HepG2 (cell line): Measurements from ENCODE around the gene LIFR. TPM values are rescaled to one million over a fixed set of nuclear protein-coding genes. Genes with fewer than 3 reads are reported as not detected.

Experiments
- CREBL2 ChIP-seq: sonication (generic); formaldehyde crosslinking; IDR thresholded peaks from 2 replicates; pipeline ENCODE4 v1.8.1; 2023; ENCODE audit warnings: missing genetic modification reagents, mild to moderate bottlenecking, borderline replicate concordance
- ELF4 ChIP-seq: sonication (generic); formaldehyde crosslinking; IDR thresholded peaks from 2 replicates; pipeline ENCODE4 v1.5.0; 2020; ENCODE audit warnings: missing genetic modification reagents, mild to moderate bottlenecking, moderate library complexity, borderline replicate concordance
- NR2F1 ChIP-seq, 2 experiments: fragments of 450-650 bp in 1 of 2; formaldehyde crosslinking in 1 of 2; IDR thresholded peaks; 2 replicates each; pipeline versions ENCODE4 v1.5.0 to v1.6.1; 2016 to 2020; ENCODE audit warnings: mild to moderate bottlenecking in 1 of 2, missing compliant biosample characterization in 1 of 2, missing genetic modification reagents in 1 of 2, moderate library complexity in 1 of 2
- POGK ChIP-seq: sonication (generic); formaldehyde crosslinking; conservative IDR thresholded peaks from 2 replicates; pipeline ENCODE4 v1.8.0; 2022; ENCODE audit warnings: mild to moderate bottlenecking, moderate library complexity, missing genetic modification reagents
- TGIF2 ChIP-seq: IDR thresholded peaks from 2 replicates; pipeline ENCODE4 v1.6.1; 2016; ENCODE audit warnings: control low read depth, missing compliant biosample characterization
- ZNF318 ChIP-seq: sonication (generic); formaldehyde crosslinking; IDR thresholded peaks from 2 replicates; pipeline ENCODE4 v1.4.0; 2020; ENCODE audit warnings: mild to moderate bottlenecking, missing genetic modification reagents
- ZNF430 ChIP-seq: sonication (generic); formaldehyde crosslinking; IDR thresholded peaks from 2 replicates; pipeline ENCODE4 v1.9.0; 2021; ENCODE audit warnings: mild to moderate bottlenecking, missing genetic modification reagents
- ZNF512B ChIP-seq: sonication (generic); formaldehyde crosslinking; IDR thresholded peaks from 2 replicates; pipeline ENCODE4 v1.5.1; 2020; ENCODE audit warnings: missing genetic modification reagents, mild to moderate bottlenecking, borderline replicate concordance
- ZNF770 ChIP-seq: sonication (generic); formaldehyde crosslinking; IDR thresholded peaks from 2 replicates; pipeline ENCODE4 v1.5.0; 2020; ENCODE audit warnings: mild to moderate bottlenecking, missing genetic modification reagents
- polyA plus RNA-seq, 8 experiments: library from polyadenylated mRNA; depleted of rRNA in 3 of 8; stranded (reverse) in 7 of 8; unstranded in 1 of 8; fragments of >200 nt; fragmentation: Illumina TruSeq in 4 of 8; extraction: Trizol in 4 of 8; gene quantifications; 2 replicates each; pipeline versions ENCODE4 v1.2.1 to v1.2.3, GENCODE V29; 2011 to 2016; ENCODE audit warnings: low read depth in 4 of 8, missing spikeins in 1 of 8, mixed read lengths in 1 of 8; ENCODE audit not compliant: insufficient read depth in 1 of 8
- total RNA-seq, 5 experiments: library from RNA; depleted of rRNA; stranded (reverse); fragments of >200 nt; fragmentation: Illumina TruSeq; extraction: Trizol; gene quantifications; 2 replicates each; pipeline ENCODE4 v1.2.3, GENCODE V29; 2016; ENCODE audit warnings: low read depth in 1 of 5

LIFR gene
- total and polyA plus RNA-seq, 2 of the 13 experiments (the other 11 are each of a cell fraction or from before 2014, with no cell fraction given): 6.3 to 25.2 TPM

- TF ChIP-seq POGK (CRISPR knock-in tag) (0 out of 2 replicates have a peak, but pooled peaks have one; percentile 49), ELF4 (CRISPR knock-in tag) (no peak), ZNF318 (no peak), NR2F1 (CRISPR knock-in tag; IDR thresholded peaks at IDR 0.05) (peak; percentile 62 to 72; a peak in 3 of 4 replicates), TGIF2 (CRISPR knock-in tag) (no peak), ZNF512B (no peak), CREBL2 (no peak), ZNF770 (CRISPR knock-in tag) (no peak), ZNF430 (CRISPR knock-in tag) (peak; percentile 77; the same call in 1 of the 2 replicates)
Observed at GRCh38 chr5:38528162-38528703, 28.2 kb downstream of the LIFR start (continued).
